Hepatocyte (in vitro differentiated cells): ENCODE data around the gene GMCL1.

Experiments used
- EZH2 ChIP-seq: fragments of 200-600 bp; sonication (generic); IDR thresholded peaks from 2 replicates; pipeline ENCODE4 v1.6.1; 2016; ENCODE audit warnings: antibody characterized with exemption, mild to moderate bottlenecking, borderline replicate concordance
- EZH2phosphoT487 ChIP-seq: fragments of 200-600 bp; sonication (generic); IDR thresholded peaks from one replicate; pipeline ENCODE4 v1.6.1; 2018; ENCODE audit warnings: antibody characterized with exemption, mild to moderate bottlenecking, low read depth, moderate library complexity; ENCODE audit not compliant: unreplicated experiment, severe bottlenecking
- TF ChIP-seq, protein P1 (sequence below): fragments of 200-600 bp; sonication (generic); IDR thresholded peaks from 2 replicates; pipeline ENCODE4 v1.5.1; 2016; ENCODE audit warnings: antibody characterized with exemption, mild to moderate bottlenecking; ENCODE audit not compliant: poor library complexity

DNA sequence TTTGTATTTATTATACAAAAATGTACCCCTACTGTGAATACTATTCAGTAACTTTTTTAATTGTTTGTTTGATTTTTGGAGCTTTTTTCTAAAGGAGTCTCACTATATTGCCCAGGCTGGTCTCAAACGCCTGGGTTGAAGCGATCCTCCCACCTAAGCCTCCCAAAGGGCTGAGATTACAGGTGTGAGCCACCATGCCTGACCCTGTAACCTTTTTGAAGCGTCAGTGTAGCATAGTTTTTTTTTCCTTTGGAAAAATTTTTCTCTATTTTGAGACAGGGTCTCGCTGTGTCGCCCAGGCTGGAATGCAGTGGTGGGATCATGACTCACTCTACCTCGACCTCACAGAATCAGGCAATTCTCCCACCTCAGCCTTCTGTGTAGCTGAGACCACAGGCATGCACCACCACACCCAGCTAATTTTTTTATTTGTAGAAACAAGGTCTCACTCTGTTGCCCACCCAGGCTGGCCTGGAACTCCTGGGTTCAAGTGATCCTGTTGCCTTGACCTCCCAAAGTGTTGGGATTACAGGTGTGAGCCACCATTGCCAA is 2.0 kb downstream of the GMCL1 start:
- TF ChIP-seq, protein P1, sequence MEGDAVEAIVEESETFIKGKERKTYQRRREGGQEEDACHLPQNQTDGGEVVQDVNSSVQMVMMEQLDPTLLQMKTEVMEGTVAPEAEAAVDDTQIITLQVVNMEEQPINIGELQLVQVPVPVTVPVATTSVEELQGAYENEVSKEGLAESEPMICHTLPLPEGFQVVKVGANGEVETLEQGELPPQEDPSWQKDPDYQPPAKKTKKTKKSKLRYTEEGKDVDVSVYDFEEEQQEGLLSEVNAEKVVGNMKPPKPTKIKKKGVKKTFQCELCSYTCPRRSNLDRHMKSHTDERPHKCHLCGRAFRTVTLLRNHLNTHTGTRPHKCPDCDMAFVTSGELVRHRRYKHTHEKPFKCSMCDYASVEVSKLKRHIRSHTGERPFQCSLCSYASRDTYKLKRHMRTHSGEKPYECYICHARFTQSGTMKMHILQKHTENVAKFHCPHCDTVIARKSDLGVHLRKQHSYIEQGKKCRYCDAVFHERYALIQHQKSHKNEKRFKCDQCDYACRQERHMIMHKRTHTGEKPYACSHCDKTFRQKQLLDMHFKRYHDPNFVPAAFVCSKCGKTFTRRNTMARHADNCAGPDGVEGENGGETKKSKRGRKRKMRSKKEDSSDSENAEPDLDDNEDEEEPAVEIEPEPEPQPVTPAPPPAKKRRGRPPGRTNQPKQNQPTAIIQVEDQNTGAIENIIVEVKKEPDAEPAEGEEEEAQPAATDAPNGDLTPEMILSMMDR: no peak
- TF ChIP-seq EZH2: no peak
- TF ChIP-seq EZH2phosphoT487: no peak
